Measurements from ENCODE around the gene PRUNE2.
A peak's percentile ranks its signal among the peaks of the same experiment; 100 is the strongest.

Gene PRUNE2

GRCh38 chr9:76904661-76905457, 1.1 kb downstream of the PRUNE2 start:
- H3K4me3 ChIP-seq (ENCODE audit: control insufficient read depth, low read depth, low read length) = peak overlapping the region; percentile 83
- no peak for TF ChIP-seq CTCF (conservative IDR thresholded peaks at IDR 0.05; ENCODE audit: control insufficient read depth, insufficient read depth, low read depth, low read length)
- peak; percentile 17 for DNase-seq (ENCODE audit: low read depth)

- DNase-seq (ENCODE audit: low read depth) = no peak
- no peak for TF ChIP-seq CTCF (conservative IDR thresholded peaks at IDR 0.05; ENCODE audit: control insufficient read depth, insufficient read depth, low read depth, low read length)
- no peak overlapping the region for H3K4me3 ChIP-seq (ENCODE audit: control insufficient read depth, low read depth, low read length)
Measured at GRCh38 chr9:76902395-76902794, 3.5 kb downstream of the PRUNE2 start.

GRCh38 chr9:76901801-76902200, 4.1 kb downstream of the PRUNE2 start:
- no peak for TF ChIP-seq CTCF (conservative IDR thresholded peaks at IDR 0.05; ENCODE audit: control insufficient read depth, insufficient read depth, low read depth, low read length)
- DNase-seq (ENCODE audit: low read depth) = no peak
- H3K4me3 ChIP-seq (ENCODE audit: control insufficient read depth, low read depth, low read length) = no peak overlapping the region

- no peak for DNase-seq (ENCODE audit: low read depth)
- no peak overlapping the region for H3K4me3 ChIP-seq (ENCODE audit: control insufficient read depth, low read depth, low read length)
- TF ChIP-seq CTCF (conservative IDR thresholded peaks at IDR 0.05; ENCODE audit: control insufficient read depth, insufficient read depth, low read depth, low read length) = no peak
Measured at GRCh38 chr9:76900884-76901440, 5.0 kb downstream of the PRUNE2 start.

GRCh38 chr9:76898786-76899185, 7.1 kb downstream of the PRUNE2 start:
- no peak for DNase-seq (ENCODE audit: low read depth)
- H3K4me3 ChIP-seq (ENCODE audit: control insufficient read depth, low read depth, low read length) = no peak overlapping the region
- no peak for TF ChIP-seq CTCF (conservative IDR thresholded peaks at IDR 0.05; ENCODE audit: control insufficient read depth, insufficient read depth, low read depth, low read length)

- TF ChIP-seq CTCF (conservative IDR thresholded peaks at IDR 0.05; ENCODE audit: control insufficient read depth, insufficient read depth, low read depth, low read length) = no peak
- no peak overlapping the region for H3K4me3 ChIP-seq (ENCODE audit: control insufficient read depth, low read depth, low read length)
- DNase-seq (ENCODE audit: low read depth) = no peak
Measured at GRCh38 chr9:76897804-76898525, 7.9 kb downstream of the PRUNE2 start.

Measured in fibroblast of mammary gland (primary cell).